Measurements from ENCODE around the gene ARVCF.

ARVCF gene

DNA sequence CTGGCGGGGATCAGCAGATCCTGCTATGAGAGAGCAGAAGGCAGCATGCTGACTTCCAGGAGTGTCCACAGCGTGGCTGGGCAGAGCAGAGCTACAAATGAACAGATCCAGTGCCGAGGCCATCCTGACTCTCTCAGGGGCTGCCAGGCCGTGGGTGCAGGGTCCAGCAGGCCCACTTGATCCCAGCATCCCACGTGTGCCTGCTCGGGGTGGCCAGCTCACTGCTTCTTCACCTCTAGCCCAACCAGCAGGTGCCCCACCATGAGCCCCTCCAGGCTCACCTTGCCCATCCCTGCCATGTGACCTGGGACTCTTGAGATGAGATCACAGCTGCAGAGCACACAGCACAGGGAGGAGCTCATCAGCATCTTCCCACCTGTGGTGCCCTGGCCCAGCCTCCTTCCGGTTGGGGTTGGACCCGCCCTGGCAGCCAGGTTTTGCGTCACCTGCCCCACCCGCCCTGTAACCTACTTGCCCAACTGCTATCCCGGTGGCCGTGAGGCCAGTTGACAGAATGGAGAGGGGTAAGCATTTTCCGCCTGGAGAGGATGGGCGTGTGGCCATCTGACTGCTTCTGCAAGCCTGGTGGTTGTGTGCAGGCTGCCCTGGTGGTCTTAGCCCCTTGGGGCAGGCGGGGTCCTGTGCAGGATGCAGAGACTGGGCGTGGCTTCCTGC is 15.2 kb upstream of the ARVCF start:
- DNase-seq (ENCODE audit: low spot score) = no peak

DNA sequence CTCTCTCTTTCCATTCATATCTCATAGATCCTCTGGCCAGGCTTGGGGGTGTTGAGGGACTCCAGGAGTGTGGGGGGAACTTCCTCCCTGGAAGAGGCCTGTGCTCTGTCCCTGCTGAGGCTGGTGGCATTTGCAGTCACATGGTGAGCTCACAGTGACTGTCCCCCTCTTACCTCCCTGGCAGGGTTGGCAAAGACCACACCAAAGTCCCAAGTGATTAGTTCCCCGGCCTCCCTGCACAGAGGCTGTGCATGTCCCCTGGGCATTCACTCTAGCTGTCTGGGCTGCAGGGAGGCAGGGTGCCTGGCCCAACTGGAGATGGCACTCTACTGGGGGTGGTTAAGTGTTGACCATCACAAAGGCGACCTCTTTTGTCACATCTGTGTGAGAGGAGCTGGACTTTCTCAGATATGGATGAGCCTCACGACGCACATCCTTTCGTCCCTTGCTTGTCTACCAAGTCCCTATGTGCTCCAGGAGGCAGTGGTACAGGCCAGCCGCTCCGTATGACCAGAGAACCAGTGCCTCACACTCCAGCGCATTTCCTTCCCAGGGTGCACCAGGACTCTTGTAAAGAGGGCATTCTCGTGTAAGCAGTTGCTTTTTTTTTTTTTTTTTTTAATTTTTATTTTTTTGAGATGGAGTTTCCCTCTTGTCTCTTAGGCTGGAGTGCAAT is 13.1 kb upstream of the ARVCF start:
- no peak for DNase-seq (ENCODE audit: low spot score)

DNA sequence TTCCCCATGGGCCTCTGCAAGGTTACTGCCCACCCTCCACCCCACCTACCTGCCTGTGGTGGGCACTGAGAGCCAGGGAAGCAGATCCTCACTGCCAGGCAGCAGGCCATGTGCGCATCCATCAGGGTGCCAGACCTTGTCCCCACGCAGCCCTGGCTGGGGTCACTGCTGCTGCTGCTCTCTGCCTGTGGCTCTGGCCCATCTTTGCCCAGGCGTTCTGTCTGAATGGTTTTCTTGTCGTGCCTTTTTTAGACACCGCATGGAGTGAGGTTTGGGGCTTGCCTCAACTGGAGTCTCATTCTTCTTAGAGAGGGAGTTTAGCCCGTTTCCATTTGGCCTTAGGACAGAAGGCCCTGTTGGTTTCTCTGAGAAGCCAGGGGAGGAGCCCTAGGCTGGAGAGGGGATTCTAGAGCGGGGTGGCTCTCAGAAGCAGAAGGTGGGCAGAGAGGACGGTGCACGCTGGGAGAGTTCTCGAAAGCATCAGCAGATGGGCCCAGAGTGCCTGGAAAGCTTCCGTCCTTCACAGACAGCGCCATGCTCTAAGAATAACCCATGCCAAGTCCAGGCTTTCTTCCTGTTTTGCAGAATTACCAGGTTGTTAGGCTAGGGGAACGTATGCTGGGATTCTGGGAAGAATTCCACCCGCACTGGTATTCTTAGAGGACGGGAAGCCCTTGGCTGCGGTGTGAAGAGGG is 12.4 kb upstream of the ARVCF start:
- no peak for DNase-seq (ENCODE audit: low spot score)

DNA sequence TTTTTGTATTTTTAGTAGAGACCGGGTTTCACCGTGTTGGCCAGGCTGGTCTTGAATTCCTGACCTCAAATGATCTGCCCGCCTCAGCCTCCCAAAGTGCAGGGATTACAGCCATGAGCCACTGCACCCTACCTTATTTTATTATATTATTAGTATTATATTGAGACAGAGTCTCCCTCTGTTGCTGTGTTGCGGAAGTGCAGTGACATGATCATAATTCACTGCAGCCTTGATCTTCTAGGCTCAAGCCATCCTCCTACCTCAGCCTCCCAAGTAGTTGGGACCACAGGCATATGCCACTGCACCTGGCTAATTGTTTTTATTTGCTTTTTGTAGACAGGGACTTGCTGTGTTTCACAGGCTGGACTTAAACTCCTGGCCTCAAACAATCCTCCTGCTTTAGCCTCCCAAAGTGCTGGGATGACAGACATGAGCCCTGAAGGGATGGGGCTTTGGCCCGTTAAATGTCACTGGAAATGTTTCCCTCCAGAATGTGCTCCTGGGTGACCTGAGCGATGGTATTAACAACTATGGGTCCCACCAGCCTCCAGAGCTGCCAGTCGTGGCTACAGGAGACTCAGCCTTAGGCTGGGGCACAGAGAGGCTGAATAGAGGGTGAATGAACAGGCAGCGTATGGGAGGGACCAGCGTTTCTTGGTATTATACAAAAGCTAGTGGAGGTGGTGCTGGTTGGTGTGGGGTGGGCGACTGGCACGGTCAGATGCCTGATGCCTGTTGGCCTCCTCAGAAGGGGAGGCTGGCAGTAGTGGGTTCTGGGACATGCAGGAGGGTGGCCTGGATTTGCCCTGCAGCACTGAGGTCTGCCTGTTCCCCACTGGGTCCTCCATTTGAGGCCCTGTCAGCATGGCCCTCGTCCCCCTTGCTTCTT is 11.6 kb upstream of the ARVCF start:
- DNase-seq (ENCODE audit: low spot score) = peak; percentile 51

DNA sequence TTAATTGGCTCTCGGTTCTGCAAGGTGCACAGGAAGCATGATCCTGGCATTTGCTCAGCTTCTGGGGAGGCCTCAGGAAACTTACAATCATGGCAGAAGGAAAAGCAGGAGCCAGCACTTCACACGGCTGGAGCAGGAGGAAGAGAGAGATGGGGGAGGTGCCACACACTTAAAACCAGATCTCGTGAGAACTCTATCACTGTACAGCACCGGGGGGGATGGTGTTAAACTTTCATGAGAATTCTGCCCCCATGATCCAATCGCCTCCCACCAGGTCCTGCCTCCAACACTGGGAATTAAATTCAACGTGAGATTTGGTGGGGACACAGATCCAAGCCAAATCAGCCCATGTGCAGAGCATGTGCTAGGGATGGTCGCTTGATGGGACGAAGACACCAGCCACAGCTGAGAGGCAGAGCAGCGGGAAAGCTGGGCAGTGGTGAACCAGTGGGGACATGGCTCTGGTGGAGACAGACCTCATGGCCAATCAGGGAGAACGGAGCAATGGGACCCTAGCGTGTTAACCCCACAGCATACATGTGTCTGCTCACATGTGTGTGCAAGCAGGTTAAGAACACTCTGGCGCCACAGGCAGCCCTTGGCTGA is 10.5 kb upstream of the ARVCF start:
- DNase-seq (ENCODE audit: low spot score) = no peak

DNA sequence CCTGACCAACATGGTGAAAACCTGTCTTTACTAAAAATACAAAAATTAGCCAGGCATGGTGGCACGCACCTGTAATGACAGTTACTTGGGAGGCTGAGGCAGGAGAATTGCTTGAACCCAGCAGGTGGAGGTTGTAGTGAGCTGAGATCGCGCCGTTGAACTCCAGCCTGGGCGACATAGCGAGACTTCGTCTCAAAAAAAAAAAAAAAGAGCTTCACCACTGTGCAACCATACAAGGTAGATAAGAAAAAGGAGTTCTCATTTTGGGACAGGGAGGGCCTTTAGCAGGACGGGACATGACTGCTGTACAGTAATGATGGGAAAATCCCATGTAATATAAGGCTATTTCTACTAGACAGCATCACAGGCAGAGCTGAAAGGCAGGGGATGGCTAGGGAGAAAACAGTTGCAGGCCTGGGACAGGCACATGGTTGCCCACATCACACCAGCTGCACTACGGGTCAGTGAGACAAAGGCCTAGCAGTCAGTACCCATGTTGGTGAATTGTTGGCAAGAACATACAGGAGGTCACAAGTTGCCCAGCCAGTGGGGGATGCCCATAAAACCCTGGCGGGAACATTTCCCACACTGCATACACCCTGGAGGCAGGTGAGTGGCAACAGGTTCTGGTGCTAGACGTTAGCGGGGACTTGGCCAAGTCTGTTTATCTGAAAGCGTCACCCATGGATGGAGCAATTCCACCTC is 9.7 kb upstream of the ARVCF start:
- no peak for DNase-seq (ENCODE audit: low spot score)

DNA sequence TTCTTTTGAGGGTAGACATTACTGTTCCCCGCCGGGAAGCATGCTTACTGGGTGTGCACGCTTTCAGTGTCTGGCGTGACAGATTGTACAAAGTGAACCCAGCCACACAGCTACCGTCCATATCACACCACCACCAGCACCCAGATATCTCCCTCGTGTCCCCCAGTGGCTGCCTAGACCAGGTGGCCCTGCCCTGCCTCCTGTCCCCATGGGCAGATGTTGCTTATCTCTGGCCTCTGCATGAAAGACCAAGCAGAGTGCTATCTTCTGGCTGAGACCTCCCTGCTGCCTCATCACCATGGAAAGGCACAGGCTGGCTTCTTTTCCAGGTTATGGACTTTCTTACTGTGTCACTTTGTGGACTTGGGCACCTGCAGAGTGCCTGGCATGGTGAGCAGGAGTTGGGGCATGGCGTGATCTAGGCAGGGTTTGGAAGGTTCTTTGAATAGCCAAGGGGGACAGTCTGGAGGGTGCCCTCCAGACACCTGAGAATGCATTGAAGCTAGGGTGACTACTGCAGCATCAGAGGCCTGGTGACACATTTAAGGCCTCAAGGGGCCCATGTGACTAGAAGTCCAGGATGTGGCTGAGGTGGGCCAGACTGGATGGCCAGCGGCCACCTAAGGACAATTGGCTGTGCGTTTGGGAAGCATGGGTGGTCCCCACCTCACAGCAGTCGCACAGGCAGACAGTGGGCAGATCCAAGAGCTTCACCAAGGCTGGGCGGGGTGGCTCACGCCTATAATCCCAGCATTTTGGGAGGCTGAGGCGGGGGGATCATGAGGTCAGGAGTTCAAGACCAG is 9.0 kb upstream of the ARVCF start:
- DNase-seq (ENCODE audit: low spot score) = no peak

DNA sequence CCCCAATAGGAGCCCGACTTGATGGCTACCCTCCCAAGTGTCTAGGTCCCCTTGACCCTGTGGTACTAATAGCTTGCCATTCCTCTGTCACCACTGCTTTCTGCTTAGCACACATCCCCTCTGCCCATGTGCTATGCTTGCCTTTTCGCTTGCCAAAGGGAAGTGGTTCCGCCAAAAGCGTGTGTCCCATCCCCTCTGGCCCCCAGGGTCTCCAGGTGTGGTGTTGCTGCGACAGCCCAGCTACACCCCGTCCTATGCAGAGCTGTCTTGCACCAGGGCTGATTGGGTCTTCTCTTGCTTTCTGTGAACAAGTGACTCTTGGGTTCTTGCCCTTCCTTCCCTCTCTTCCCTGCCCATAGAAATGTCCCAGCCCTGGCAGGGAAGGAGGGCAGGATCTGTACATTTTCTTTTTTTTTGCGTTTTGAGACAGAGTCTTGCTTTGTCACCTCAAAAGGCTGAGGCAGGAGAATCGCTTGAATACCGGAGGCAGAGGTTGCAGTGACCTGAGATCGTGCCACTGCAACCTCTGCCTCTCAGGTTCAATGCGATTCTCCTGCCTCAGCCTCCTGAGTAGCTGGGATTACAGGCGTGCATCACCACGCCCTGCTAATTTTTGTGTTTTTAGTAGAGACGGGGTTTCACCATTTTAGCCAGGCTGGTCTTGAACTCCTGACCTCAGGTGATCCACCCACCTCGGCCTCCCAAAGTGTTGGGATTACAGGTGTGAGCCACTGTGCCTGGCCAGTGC is 8.2 kb upstream of the ARVCF start:
- no peak for DNase-seq (ENCODE audit: low spot score)

DNA sequence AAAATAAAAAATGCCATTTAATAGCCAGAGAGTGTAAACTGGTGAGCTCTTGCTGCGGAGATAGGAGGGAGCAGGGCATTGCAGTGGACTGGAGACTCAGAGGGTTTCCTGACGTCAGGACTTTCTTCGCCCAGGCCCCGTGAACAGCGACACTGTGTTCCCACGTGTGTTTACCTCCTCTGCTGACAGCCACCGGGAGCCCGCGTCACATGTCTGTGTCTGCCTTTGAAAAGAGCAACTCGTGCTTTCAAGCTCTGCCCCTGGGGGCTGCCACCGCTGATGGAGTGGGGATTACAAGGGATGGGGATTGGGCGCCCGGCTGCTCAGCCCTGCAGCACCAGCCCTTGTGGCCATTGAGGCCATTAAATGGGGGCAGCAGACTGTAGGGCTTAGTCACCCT is 7.6 kb upstream of the ARVCF start:
- DNase-seq (ENCODE audit: low spot score) = no peak

DNA sequence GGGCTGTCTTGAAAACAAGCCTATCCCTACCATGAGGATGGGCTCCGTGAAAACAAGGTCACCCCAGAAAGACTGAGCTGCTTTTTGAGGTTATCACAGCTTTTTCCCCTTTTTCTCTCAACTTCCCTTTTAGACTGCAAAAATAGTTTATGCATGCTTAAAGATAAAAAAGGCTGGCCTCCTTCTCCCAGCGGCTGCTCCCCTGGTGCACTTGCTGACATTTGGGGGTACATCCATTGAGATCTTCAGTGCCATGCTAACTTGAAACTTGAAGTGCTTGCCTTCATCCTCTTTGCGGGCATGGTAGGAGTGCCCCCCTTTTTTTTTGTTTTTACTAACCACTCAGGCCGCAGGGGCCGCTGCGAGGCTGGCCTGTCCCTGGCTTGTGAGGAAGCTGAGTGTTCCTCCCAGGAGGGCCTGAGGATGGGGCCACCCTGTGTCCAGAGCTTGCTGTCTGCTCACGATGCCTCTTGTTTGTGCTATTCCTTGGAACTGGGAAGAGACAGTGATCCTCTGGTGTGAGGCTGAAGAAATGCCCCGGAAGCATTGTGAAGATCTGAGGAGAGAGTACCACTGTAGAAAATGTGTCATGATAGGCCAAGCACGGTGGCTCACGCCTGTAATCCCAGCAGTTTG is 6.5 kb upstream of the ARVCF start:
- DNase-seq (ENCODE audit: low spot score) = no peak

DNA sequence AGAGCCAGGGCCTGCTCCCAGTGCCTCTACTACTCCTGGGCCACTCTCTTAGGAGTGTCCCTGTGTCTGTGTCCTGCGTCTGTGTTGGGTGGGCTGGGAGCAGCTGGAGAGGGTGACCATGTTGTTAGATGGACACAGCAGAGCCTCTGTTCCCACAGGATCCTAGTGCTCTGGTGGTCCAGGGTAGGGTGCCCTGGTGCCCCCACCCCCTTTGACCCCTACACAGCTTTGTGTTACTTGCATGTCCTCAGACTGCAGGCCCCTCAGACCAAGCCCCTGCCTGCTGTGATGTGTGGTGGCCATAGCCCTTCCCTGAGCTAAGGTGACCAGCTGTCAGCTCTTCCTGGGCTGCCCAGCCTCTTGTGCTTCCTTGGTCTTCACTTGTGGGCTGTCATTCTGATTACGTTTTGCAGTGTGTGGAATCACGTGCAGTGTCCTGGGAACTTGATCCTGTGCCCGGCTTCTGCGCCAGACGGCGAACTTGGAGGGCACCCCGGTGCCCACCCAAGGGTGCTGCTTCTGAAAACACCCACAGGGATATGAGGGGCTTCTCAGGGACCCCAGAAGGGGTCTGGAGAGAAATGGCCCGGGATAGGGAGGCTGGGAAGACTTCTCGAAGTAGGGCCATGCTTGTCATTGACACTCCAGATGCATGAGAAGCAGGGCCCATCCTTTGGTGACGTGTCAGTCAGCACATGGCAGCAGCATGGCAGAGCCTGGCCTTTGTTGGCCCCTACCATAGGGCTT is 5.8 kb upstream of the ARVCF start:
- no peak for DNase-seq (ENCODE audit: low spot score)

DNA sequence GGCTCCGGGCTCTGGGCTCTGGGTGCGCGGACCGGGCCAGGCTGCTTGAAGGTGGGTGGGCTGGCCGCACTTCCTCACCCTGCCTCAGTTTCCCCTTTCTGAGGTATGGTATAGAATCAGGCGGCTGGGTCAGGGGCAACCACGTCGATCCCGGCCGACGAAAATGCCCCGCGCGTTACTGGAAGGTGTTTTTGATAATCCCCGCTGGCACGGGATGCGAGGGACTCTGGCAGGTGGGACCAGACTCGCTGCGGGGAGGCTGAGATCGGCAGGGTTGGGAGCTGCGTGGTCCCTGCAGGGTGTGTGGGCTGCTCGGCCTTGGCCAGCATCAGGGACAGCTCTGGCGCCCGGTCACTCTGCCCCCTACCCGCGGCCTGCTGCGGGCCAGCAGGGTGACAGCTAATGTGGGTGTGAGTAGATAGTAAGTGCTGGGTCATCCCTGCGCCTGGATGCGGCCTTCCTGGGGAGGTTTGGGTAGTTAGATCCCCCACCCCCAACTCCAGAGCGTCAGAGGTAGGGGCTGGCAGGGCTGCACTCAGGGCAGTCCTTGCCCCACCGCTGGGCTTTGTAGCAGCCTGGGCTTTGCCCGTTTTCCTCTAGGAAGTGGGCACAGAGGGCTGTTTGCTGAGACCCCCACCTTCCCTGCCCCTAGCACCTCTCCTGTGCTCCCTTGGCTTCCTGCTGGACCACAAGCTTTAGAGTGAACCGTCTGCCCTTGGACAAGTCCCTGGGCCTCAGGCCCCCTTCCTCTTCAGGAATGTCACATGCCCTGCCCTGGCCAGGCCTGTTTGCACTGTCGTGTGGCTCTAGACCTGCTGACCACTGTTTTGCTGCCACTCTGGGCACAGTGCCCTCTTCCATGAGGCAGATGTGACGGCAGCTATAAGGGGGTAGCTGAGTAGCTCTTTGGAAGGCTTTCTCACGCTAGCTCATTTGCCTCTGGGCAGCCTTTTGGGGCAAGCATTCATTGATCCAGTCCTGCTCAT is 4.9 kb upstream of the ARVCF start:
- peak; percentile 61 for DNase-seq (ENCODE audit: low spot score)

DNA sequence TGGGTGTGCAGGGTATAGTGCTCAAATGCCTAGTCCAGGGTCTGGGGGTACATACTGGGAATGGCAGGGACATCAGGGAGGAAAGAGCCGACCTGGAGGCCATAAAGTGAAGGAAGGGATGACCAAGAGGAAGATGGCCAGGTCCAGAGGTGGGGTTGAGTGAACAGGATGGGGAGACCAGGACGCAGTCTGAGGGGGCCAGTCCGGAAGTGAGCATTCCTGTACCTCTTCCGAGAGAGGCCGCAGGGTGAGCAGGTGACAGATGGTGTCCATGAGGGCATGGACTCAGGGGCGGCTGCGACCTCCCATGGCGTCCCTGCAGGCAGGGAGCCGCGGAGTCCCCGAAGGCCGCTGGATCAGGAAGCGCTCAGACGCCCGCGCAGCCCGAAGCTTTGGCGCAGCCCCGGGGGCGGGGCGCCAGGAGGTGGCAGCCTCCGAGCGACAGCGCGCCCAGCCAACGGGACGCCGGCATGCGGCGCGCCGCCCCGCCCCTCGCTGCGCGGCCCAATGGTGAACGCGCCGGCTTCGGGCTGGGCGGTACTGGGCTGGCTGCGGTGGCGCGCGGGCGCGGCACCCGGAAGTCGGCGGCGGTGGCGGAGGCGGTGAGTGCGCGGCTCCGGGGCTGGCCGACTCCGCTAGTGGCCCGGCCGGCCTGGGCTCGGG is 4.0 kb upstream of the ARVCF start, which contains the start of gene TANGO2:
TANGO2 (plus strand) TSS at position 578 of the 663 bp plus-strand sequence. CDS start 15,689 bp downstream, outside the sequence.
- peak; percentile 91 for DNase-seq (ENCODE audit: low spot score)

DNA sequence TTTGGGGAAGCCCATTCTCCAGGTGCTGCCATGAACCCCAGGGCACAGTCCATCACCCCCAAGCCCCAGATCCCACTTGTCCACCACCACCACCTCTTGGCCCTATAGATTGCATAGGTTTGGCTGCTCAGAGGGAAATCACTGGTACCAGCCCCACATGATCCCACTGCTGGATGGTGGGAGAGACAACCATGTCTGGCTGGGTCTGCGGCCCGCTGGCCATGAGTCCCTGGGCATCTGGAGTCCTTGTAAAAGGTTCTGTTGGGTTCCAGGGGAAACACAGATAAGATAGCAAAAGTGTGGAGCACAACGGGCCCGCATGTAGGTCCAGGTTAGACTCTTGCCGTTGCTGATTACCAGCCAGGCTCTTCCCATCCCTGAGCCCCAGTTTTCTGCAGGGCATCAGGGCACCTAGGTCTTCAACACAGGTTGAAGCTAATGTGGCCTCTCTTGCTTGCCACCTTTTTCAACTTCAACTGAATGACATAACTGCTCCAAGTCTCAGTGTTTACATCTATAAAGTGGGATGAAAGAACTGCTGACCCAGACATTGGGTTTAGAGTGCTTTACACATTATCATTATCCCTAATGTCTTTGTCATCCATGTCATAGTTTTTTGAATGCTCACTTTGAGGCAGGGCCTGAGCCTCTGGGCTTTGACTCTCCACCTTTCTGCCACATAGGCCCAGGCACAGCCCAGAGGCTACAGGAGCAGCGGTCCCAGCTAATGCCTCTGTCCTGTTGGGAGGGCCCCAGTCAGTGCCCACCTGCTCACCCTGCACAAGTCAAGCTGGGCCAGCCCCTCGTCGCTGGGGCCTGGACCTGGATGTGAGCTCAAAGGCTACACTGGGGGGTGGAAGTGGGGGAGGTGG is 3.3 kb upstream of the ARVCF start:
- DNase-seq (ENCODE audit: low spot score) = no peak

DNA sequence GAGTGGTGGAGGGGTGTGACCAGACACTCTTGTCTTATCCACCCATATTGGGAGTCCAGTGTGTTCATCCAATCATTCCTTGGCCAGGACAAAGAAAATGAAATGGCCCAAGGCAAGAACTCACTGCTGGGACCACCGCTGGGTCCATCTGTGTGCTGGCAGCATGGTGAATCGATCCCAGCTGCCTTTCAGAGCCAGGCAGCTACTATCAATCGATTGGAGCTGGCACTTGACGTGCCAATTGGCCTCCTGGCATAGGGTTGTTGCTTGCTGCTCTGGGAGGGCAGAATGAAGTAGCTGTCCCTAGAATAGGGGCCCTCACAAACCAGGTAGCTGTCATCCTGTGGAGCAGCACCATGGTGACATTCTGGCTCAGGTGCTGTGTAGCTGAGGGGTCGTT is 1.4 kb upstream of the ARVCF start:
- no peak for DNase-seq (ENCODE audit: low spot score)

DNA sequence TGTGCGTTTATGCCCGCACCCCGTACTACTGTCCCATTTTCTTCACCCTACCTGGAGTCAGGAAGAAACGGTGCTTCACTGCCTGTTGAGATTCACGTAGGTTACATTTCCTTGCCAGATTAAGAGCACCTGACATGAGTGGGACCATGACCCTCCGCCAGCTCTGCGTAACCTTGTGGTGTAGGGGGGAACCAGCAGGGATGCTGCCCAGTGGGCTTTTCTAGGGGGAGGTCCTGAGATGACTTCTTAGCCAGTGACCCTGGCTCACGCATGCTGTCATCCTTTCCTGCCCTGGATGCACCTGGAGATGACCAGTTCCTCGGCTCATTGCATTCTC is 967 bp upstream of the ARVCF start:
- no peak for DNase-seq (ENCODE audit: low spot score)
